ENCODE measurements around the gene B4GALNT4.

DNA sequence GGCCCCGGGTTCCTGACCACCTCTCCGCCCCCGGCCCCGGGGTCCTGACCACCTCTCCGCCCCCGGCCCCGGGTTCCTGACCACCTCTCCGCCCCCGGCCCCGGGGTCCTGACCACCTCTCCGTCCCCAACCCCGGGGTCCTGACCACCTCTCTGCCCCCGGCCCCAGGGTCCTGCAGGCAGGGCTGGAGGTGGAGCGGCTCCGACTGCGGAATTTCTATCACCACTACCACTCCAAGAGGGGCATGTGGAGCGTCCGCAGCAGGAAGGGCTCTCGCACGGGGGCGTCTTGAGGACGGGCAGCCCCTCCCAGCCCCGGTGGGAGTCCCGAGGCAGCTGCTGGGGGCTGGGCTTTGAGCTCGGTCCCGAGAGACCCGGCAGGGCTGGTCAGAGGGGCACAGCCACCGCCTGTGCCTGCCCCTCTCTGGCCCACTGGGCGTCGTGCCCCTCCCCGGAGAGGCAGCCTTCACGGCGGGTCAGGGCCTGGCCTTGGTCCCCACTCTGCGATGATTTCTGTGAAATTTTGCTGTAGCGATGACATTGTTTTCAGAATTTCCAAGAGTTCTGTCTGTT, 12.3 kb downstream of the B4GALNT4 start:
- no peak for TF ChIP-seq POLR2A (IDR thresholded peaks at IDR 0.05)
- TF ChIP-seq, protein P1, sequence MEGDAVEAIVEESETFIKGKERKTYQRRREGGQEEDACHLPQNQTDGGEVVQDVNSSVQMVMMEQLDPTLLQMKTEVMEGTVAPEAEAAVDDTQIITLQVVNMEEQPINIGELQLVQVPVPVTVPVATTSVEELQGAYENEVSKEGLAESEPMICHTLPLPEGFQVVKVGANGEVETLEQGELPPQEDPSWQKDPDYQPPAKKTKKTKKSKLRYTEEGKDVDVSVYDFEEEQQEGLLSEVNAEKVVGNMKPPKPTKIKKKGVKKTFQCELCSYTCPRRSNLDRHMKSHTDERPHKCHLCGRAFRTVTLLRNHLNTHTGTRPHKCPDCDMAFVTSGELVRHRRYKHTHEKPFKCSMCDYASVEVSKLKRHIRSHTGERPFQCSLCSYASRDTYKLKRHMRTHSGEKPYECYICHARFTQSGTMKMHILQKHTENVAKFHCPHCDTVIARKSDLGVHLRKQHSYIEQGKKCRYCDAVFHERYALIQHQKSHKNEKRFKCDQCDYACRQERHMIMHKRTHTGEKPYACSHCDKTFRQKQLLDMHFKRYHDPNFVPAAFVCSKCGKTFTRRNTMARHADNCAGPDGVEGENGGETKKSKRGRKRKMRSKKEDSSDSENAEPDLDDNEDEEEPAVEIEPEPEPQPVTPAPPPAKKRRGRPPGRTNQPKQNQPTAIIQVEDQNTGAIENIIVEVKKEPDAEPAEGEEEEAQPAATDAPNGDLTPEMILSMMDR (IDR thresholded peaks at IDR 0.05) = no peak

Data from uterus (tissue), 2 donors.